CD4-positive, alpha-beta T cell treated with Interleukin-6 at 100 ng/mL for 8 hours (primary cell): Measurements from ENCODE around the gene TBC1D25.
"Not testable (repeated sequence)": the region's sequence is repeated elsewhere in the genome, so short reads cannot be mapped to it uniquely, and the experiment has no call there.

Experiments used
- DNase-seq: peaks from one replicate; pipeline ENCODE4 v3.0.0-alpha.2; 2020; ENCODE audit warnings: mixed read lengths, low spot score

The TBC1D25 gene

DNA sequence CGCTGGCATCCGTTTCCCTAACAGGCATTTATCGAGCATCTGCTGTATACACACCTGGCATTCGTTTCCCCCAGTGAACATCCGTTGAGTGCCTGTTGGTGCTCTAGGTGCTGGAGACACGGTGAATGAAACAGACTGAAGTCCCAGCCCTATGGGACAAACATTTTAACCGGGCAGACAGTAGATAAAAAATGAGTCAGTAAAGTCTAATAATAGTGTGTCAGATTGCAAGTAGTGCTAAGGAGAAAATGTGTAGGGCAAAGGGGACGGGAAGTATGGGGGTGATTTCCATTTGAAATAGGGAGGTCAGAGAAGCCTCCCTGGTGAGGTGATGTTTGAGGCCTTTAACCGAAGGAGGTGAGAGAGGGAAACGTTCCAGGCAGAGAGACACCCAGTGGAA, 23.2 kb upstream of the TBC1D25 start:
- no peak for DNase-seq

DNA sequence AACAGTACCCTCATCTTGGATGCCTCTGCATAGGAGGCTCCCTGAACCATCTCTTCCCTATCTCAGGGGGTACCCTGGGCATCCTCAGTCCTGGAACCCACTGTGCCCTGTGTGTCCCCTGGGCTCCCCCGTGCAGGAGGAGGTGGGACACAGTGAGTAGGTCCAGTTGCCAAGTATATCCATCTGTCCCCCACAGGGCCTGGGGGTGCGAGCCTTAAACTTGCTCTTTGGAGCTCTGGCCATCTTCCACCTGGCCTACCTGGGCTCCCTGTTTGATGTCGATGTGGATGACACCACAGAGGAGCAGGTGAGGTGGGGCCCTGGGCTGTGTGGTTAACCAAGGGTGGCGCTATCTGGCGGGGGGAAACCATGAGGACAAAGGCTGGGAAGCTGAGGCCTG, 22.5 kb upstream of the TBC1D25 start:
- no peak for DNase-seq

DNA sequence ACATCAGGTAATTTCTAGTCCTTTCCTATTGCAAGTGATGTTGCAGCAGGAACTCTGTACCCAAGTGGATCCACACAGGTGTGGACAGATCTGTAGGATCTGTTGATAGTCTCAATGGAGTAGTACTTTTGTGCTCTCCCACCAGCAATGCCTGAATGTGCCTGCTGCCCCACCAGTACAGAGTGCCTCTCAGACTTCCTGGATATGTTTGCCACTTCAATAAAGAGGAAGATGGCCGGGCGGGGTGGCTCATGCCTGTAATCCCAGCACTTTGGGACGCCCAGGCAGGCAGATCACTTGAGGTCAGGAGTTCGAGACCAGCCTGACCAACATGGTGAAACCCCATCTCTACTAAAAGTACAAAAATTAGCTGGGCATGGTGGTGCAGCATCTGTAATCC, 20.0 kb upstream of the TBC1D25 start:
- DNase-seq, result not testable (repeated sequence)

DNA sequence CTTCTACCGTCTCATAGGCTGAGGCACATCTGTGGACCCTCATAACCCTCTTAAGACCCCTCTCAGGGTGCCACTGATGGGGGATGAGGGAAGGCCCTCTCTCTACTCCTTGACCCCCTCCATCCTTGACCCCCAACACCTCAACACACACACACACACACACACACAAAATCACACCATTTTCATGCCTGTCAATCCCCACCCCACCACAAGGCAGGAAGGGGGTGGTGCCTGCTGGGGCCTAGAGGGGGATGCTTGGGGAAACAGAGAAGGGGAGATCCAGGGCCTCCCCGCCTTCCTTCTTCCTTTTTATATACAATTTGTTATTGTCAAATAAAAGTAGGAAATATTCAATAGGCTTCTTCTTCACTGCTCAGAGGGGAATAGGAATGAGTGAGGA, 19.1 kb upstream of the TBC1D25 start:
- no peak for DNase-seq

DNA sequence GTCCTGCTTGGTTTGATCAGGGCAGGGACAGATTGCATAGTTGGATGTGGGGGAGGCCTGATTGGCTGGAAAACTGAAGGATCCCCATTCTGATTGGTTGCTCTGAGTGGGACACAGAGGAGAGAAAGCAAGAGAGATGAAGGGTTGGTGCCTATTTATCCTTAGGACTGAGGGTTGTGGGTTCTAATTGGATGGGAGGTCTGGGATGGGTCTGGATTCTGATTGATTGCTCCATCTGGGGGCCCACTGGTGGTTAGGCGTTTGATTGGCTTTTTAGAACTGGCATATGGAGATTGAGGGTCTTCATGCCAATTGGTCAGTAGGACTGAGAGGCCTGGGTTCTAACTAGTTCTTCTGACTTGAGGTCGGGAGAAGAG, 18.6 kb upstream of the TBC1D25 start:
- no peak for DNase-seq

DNA sequence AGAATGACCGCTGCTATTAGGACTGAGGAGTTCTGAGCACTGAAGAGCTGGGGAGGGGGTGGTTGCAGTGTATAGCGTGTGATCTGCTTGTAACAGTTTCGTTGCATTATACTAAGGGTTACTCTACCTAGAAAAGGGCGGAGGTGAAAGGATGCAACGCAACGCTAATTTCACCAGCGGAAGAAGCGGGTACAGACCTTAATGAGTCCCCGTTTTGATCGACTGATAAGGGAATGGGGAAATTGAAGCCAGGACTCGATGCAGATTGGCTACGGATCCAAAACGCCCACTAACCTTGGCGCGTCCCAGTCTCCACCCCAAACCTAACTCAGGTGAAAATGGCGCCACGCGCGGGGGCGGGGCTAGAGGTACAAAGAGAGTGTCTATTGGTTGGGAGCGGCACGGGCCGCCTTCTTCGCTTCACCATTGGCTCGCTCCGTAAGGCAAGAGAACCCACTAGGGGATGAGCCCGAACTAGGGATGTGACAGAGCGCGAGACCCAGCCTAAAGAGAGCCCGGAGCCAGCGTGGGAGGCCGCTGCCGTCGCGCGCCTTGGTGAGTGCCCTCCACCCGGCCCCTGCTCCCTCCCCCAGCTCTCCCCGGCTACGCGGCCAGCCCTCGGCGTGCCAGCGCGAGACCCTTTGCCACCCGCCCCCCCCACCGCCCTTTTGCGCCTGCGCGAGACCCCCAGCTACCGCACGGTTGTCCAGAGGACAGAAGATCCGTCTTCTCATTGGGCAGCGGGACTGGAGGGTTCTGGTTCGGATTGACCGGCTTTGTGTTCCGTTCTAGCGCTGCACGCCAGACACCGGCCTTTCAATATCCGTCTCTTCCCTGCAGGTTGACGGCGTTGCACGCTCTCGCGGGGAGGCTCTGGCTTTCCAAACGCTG, 17.9 kb upstream of the TBC1D25 start, which contains the start of gene EBP:
TSS of gene EBP (plus strand) at position 456 of the 891 bp plus-strand sequence. CDS start 1,964 bp downstream, outside the sequence.
- peak; percentile 93 for DNase-seq

DNA sequence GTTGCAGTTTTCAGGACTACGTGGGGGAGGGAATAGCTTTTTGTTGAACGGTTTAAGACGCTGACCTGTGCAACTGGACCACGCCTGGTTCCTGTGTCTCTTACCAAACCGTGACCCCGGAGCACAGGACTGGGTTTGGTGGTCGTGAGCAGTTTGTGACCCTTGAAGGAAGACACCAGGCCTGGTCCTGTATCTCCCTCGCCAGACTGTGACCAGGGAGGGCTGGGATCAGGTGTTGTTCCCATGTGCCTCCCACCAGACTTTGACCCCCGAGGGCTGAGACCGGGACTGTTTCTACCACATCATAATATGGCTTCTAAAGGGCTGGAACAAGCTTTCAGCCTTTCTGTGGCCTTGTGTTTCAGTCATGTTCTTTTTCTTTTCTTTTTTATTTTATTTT, 17.2 kb upstream of the TBC1D25 start:
- no peak for DNase-seq

DNA sequence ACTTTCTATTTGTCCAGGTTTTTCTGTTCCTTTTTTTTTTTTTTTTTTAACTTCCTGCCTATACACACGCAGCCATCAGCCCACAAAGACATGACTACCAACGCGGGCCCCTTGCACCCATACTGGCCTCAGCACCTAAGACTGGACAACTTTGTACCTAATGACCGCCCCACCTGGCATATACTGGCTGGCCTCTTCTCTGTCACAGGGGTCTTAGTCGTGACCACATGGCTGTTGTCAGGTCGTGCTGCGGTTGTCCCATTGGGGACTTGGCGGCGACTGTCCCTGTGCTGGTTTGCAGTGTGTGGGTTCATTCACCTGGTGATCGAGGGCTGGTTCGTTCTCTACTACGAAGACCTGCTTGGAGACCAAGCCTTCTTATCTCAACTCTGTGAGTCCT, 15.8 kb upstream of the TBC1D25 start:
- DNase-seq, result no peak

DNA sequence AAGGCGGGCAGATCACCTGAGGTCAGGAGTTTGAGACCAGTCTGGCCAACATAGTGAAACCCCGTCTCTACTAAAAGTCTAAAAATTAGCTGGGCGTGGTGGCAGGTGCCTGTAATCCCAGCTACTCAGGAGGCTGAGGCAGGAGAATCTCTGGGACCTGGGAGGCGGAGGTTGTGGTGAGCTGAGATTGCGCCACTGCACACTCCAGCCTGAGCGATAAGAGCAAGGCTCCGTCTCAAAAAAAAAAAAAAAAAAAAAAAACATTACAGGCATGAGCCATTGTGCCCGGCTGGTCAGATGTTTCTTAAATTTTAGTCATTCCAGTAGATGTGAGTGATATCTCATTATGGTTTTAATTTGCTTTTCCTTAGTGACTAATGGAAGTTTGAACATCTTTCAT, 13.7 kb upstream of the TBC1D25 start:
- not testable (repeated sequence) for DNase-seq

DNA sequence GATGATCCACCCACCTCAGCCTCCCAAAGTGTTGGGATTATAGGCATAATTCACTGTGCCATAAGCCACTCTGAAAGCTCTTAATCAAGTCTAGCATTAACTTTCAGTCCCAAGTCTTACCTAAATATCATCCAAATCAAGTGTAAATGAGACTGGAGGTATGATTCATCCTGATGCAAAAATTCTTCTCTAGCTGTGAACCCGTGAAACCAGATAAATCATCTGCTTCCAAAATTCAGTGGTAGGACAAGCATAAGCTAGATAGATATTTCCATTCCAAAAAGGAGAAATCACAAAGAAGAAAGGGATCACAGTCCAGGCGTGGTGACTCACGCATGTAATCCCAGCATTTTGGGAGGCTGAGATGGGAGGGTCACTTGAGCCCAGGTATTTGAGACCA, 8.8 kb upstream of the TBC1D25 start:
- no peak for DNase-seq

DNA sequence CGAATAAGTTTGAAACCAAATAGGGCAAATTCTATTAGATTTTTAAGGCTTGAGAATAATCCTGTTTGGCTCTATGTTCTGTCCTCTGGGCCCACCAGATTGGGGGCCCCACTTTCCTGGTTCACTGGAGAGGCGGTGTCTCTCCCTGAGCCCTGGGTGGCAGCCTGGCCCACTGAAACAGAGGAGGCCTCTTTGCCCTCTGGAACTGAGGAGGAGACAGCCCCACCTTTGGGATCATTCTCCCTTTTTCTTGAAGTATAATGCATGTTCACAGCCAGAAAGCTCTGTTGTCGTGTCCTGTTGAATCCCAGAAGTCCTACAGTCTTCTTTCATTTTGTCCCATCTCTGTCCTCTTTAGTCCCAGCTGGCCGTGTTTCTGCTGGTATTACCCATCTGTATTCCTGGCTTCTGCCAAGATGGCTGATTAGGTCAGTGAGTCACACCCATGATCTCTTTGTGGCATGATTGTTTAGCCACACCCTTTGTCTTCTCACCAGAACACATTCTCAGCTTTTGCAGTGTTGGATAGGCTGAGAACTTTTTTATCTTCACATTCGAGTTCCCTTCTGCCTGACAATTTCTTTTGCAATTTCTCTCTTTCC, 8.1 kb upstream of the TBC1D25 start:
- no peak for DNase-seq

DNA sequence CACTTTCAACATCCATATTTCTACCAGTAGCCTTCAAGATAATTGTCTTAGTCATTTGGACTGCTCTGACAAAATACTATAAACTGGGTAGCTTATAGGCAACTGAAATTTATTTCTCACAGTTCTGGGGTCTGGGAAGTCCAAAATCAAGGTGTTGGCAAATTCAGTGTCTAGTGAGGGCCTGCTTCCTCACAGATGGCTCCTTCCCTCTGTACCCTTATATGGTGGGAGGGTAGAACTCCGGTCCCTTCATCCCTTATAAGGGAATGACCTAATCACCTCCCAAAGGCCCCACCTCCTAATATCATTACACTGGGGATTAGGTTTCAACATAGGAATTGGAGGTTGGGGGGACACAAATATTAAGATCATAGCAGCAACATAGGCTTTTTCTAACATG, 7.4 kb upstream of the TBC1D25 start:
- DNase-seq, result no peak

DNA sequence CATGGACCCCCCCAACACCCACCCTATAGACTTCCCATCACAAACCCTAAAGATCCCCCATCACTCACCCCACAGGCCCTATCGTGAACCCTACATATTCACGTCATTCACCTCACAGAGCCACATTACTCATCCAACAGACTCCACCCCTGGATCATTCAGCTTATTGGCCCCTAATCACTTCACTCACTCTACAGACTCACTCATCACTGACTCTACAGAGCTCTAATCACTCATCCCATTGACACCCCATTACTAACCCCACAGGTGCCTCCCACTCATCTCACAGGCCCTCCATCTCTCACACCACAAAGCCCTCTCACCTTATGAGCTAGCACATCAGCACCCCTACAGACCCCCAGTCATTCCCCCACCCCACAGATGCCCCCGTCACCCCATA, 6.3 kb upstream of the TBC1D25 start:
- no peak for DNase-seq

DNA sequence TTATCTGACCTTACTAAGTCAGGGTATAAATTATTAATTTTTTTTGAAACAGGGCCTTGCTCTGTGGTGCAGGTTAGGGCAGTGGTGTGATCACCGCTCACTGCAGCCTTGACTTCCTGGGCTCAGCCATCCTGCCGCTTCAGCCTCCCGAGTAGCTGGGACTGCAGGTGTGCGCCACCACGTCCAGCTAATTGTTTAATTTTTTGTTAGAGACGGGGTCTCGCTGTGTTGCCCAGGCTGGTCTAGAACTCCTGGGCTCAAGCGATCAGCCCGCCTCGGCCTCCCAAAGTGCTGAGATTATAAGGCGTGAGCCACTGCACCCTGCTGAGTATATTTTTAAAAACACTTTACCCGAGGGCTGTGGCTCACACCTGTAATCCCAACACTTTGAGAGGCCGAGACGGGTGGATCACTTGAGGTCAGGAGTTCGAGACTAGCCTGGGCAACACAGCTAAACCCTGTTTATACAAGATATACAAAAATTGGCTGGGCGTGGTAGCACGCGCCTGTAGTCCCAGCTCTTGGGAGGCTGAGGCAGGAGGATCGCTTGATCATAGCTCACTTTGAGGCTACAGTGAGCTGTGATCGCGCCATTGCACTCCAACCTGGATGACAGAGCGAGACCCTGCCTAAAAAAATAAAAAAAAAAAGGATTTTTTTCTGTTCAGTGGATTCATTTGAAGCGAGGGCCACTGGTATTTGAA, 721 bp upstream of the TBC1D25 start:
- no peak for DNase-seq

DNA sequence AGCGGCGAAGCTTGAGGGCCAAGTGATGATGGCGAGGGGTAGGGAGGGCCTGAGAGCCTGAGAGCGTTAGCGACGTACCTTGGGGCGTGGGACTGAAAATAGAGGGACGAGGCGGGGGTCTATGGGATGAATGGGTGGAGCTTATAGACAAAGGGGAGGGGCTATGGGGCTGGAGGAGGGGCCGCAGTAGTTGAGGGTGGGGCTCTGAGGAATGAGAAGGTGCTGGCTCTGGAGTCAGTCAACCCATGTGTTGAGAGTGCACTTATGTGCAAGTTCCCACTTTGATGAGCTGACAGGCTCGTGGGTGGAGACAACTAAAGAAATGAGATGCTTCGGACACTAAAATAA, 488 bp downstream of the TBC1D25 start:
- DNase-seq, result peak; percentile 44

DNA sequence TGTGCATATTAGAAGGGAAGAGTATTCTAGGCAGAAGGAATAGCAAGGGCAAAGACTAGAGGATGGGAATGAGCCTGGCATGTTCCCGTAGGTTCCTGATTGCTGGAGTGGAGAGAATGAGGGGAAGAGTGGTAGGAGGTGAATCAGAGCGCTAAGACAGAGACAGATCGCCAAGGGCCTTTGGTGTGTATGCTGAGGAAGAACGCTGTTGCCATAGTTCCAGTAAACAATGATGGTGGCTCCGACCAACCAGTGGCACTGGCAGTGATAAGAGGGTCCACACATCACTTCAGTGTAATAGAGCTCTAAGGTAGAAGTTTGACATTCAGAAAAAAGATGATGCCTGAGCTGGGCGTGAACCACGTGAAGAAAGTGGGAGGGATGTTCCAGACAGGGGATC, 966 bp downstream of the TBC1D25 start:
- no peak for DNase-seq

DNA sequence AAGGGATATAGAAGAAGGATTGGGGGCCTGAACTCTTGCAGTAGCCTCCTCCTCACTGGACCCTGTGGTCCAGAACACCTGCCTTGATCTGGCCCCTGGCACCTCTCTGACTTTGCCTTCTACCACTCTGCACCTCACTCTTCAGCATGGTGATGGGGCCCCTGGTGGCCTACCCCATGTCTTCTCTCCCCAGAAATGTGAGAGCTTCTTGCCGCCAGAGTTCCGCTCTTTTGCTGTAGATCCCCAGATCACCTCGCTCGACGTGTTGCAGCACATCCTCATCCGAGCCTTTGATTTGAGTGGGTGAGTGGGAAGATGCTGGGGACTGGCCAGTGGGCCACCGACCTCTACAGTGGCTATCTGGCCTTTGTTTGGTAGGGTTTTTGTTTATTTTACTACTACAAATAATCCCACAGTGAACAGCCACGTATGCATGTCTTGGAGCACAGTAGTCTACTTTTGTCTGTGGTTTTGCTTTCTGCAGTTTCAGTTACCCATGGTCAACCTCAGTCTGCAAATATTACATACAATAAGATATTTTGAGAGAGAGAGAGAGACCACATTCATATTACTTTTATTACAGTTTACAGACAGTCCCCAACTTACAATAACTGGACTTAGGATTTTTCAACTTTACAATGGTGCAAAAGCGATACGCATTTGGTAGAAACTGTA, 1.8 kb downstream of the TBC1D25 start:
- DNase-seq, result no peak

DNA sequence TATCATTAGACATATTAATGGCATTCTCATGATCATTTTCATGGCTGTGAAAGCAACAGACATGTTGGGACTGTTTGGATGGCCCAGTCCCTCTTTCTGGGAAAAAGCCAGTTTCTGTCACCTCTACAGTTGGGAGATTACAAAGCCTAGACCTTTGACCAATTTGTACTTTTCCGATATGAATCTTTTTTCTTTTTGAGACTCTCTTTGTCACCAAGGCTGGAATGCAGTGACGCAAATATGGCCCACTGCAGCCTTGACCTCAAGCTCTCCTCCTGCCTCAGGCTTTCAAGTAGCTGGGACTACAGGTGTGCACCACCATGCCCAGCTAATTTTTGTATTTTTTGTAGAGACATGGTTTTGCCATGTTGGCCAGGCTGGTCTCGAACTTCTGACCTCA, 9.4 kb downstream of the TBC1D25 start:
- DNase-seq, result no peak

DNA sequence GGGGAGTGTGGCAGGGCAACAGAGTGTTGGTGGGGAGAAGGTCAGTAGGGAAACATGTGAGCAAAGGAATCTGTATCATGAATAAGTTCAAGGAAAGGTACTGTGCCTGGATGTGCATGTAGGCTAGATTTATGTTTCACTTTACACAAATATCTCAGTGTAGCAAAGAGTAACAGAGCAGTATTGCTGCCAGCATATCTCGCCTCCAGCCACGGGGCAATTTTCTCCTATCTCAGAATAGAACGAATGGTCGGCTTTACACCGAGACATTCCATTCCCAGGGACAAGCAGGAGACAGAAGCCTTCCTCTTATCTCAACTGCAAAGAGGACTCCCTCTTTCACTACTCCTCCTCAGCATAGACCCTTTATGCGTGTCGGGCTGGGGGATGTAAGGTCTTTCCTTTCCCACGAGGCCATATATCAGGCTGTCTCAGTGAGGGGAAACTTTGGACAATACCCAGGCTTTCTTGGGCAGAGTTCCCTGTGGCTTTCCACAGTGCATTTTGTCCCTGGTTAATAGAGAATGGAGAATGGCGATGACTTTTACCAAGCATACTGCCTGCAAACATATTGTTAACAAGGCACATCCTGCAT, 16.3 kb downstream of the TBC1D25 start:
- not testable (repeated sequence) for DNase-seq

DNA sequence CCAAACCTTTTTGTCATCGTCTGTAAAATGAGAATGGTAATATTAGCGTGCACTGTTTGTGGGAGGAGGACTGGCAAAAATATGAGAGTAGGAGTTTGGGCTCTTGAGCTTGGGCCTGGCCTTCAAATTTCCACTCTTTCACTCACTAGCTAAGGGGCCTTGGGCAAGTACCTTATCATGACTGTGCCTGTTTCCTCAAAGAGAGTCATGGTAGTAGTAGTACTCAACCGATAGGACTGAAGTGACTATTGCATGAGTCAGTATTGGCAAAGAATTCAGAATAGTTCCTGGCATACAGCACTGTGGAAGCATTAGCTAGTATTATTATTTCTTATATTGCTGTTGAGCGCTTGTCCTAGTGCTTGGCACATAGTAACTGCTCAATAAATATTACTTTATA, 18.8 kb downstream of the TBC1D25 start:
- DNase-seq, result no peak

DNA sequence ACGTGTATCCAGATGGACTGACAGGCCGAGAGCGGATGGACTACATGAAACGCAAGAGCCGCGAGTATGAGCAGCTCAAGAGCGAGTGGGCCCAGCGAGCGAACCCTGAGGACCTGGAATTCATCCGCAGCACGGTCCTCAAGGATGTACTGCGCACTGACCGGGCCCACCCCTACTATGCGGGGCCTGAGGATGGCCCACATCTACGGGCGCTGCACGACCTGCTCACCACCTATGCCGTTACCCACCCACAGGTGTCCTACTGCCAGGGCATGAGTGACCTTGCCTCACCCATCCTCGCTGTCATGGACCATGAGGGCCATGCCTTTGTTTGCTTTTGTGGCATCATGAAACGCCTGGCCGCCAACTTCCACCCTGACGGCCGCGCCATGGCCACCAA, 20.1 kb downstream of the TBC1D25 start:
- no peak for DNase-seq

DNA sequence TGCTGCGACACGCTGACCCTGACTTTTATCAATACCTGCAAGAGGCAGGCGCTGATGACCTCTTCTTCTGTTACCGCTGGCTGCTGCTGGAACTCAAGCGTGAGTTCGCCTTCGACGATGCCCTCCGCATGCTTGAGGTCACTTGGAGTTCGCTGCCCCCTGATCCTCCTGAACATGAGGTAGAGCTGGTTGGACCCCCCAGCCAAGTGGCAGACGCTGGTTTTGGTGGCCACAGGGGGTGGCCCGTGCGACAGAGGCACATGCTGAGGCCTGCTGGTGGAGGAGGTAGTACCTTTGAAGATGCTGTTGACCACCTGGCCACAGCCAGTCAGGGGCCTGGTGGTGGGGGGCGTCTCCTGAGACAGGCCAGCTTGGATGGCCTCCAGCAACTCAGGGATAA, 20.5 kb downstream of the TBC1D25 start:
- no peak for DNase-seq
